Effector memory CD4-positive, alpha-beta T cell (primary cell): Measurements from ENCODE around the gene PCSK2.

ENCODE experiments used
- DNase-seq, 3 donors: peaks; one replicate each; pipeline ENCODE4 v3.0.0-alpha.2; 2020
- H3K27ac ChIP-seq: 2 replicates; pipeline ENCODE4 v1.7.0; 2013; ENCODE audit warnings: mild to moderate bottlenecking, low read length, moderate library complexity; ENCODE audit not compliant: insufficient read depth, poor library complexity, severe bottlenecking
- H3K27me3 ChIP-seq: replicated peaks from 2 replicates; pipeline ENCODE4 v1.7.0; 2013; ENCODE audit warnings: mild to moderate bottlenecking, low read length; ENCODE audit not compliant: insufficient read depth, control insufficient read depth, poor library complexity, severe bottlenecking
- H3K36me3 ChIP-seq: 2 replicates; pipeline ENCODE4 v1.7.0; 2013; ENCODE audit warnings: mild to moderate bottlenecking, low read length, moderate library complexity; ENCODE audit not compliant: control insufficient read depth, insufficient read depth
- H3K4me1 ChIP-seq: 2 replicates; pipeline ENCODE4 v1.7.0; 2013; ENCODE audit warnings: low read length, mild to moderate bottlenecking; ENCODE audit not compliant: control insufficient read depth, insufficient read depth, poor library complexity, severe bottlenecking
- H3K4me3 ChIP-seq: 2 replicates; pipeline ENCODE4 v1.7.0; 2013; ENCODE audit warnings: low read length, low read depth, mild to moderate bottlenecking; ENCODE audit not compliant: insufficient read depth, poor library complexity, severe bottlenecking
- H3K9me3 ChIP-seq: 2 replicates; pipeline ENCODE4 v1.7.0; 2013; ENCODE audit warnings: mild to moderate bottlenecking, low read length, moderate library complexity; ENCODE audit not compliant: control insufficient read depth

PCSK2 gene

GRCh38 chr20:17357238-17357637 lies 130.4 kb downstream of the PCSK2 start:
- Histone ChIP-seq H3K36me3 (no peaks in the 10 kb centered on the region), H3K27me3 (no peaks in the 10 kb centered on the region), H3K4me3 (no peak overlapping the region), H3K27ac (no peak overlapping the region), H3K9me3 (no peaks in the 10 kb centered on the region), H3K4me1 (no peaks in the 10 kb centered on the region)
- DNase-seq = no peak

DNA sequence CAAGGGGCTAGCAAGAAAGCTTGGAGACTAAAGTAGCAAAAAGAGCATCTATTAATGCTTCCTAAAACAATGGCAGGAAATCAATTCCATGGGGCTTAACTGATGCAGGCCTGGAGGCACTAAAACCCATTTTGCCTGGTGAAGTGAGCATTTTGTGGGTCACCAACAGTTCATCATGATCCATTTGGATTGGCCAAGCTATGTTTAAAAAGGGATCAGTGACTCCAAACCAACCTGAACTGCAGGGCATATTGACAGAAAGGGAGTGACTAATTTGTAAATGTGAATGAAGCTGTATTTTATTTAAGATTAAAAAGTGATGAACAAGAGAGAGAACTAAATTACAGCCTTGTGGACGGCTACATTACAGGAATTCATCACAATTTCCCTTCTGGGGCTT lies 132.0 kb downstream of the PCSK2 start:
- Histone ChIP-seq H3K27me3 (no peaks in the 10 kb centered on the region), H3K27ac (no peak overlapping the region), H3K4me3 (no peak overlapping the region), H3K36me3 (no peaks in the 10 kb centered on the region), H3K4me1 (no peaks in the 10 kb centered on the region), H3K9me3 (no peaks in the 10 kb centered on the region)
- no peak for DNase-seq

GRCh38 chr20:17364681-17365080 lies 137.8 kb downstream of the PCSK2 start:
- Histone ChIP-seq H3K27me3 (no peaks in the 10 kb centered on the region), H3K4me3 (no peak overlapping the region), H3K4me1 (no peaks in the 10 kb centered on the region), H3K9me3 (no peaks in the 10 kb centered on the region), H3K27ac (no peak overlapping the region), H3K36me3 (no peaks in the 10 kb centered on the region)
- DNase-seq = no peak

- no peak for DNase-seq
- no peaks in the 10 kb centered on the region for H3K4me1 ChIP-seq
- H3K27me3 ChIP-seq = no peaks in the 10 kb centered on the region
- H3K36me3 ChIP-seq = no peaks in the 10 kb centered on the region
- H3K4me3 ChIP-seq = no peak overlapping the region
- H3K27ac ChIP-seq = no peak overlapping the region
- H3K9me3 ChIP-seq = no peaks in the 10 kb centered on the region
Measured at GRCh38 chr20:17365831-17366230, 139.0 kb downstream of the PCSK2 start.

GRCh38 chr20:17369506-17369905 lies 142.7 kb downstream of the PCSK2 start:
- H3K4me1 ChIP-seq = no peaks in the 10 kb centered on the region
- DNase-seq = no peak
- H3K27me3 ChIP-seq = no peaks in the 10 kb centered on the region
- no peak overlapping the region for H3K4me3 ChIP-seq
- H3K9me3 ChIP-seq = no peaks in the 10 kb centered on the region
- H3K36me3 ChIP-seq = no peaks in the 10 kb centered on the region
- H3K27ac ChIP-seq = no peak overlapping the region

DNA sequence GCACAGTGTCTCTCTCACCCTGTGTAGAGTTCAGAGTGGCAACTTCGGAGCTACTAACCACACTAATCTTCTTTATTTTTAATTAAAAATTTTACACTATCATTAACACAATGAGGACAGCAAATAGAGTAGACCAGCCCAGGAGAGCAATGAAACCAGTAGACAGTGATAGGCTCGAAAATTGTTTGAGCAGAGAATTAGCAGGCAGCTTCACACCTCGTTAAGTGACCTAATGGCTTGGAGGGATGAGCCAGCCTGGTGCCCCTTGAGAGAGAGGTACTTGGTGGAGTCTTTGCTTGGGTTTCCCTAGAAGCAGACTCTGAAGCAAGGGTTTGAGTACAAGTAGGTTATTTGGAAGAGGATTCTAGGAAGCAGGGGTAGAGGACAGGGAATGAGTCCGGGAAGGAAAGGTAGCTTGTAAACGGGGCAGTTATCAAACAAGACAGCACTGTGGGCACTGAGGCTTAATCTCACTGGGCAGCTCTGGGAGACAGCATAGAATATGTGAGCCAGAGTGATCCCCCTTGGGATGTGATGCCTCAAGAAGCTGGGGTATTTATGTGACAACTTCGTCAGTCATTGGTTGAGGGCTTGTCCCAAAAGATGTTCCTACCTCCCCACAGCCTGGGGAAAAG lies 146.1 kb downstream of the PCSK2 start:
- Histone ChIP-seq H3K4me1 (no peaks in the 10 kb centered on the region), H3K27me3 (no peaks in the 10 kb centered on the region), H3K36me3 (no peaks in the 10 kb centered on the region), H3K9me3 (no peaks in the 10 kb centered on the region), H3K27ac (no peak overlapping the region), H3K4me3 (no peak overlapping the region)
- DNase-seq = no peak

DNA sequence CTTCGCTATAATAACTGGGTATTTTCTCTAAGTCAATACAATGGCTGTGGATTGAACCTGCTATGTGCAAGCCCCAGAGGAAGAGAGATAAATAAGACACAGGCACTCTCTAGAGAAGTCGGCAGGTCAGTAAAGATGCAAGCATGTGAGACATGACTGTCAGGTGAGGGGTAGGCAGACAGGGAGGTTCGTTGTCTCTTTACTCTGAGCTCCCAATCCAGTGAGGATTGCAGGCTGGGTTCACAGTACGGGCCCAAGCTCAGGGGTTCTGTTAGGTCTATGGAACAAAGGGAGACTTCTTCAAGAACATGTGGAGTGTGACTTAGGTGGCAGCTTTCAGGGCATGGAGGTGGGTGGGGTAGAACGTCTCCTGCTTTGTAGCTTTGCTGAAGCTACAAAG lies 147.2 kb downstream of the PCSK2 start:
- no peak overlapping the region for H3K4me3 ChIP-seq
- H3K36me3 ChIP-seq = no peaks in the 10 kb centered on the region
- no peaks in the 10 kb centered on the region for H3K27me3 ChIP-seq
- H3K4me1 ChIP-seq = no peaks in the 10 kb centered on the region
- DNase-seq = no peak
- H3K9me3 ChIP-seq = no peaks in the 10 kb centered on the region
- H3K27ac ChIP-seq = no peak overlapping the region

- DNase-seq = no peak
- Histone ChIP-seq H3K9me3 (no peaks in the 10 kb centered on the region), H3K4me1 (no peaks in the 10 kb centered on the region), H3K36me3 (no peaks in the 10 kb centered on the region), H3K27me3 (no peaks in the 10 kb centered on the region), H3K4me3 (no peak overlapping the region), H3K27ac (no peak overlapping the region)
Measured at GRCh38 chr20:17376031-17376430, 149.2 kb downstream of the PCSK2 start.

- Histone ChIP-seq H3K36me3 (no peaks in the 10 kb centered on the region), H3K4me1 (no peaks in the 10 kb centered on the region)
- DNase-seq = no peak
Measured at GRCh38 chr20:17377231-17377630, 150.4 kb downstream of the PCSK2 start.

DNA sequence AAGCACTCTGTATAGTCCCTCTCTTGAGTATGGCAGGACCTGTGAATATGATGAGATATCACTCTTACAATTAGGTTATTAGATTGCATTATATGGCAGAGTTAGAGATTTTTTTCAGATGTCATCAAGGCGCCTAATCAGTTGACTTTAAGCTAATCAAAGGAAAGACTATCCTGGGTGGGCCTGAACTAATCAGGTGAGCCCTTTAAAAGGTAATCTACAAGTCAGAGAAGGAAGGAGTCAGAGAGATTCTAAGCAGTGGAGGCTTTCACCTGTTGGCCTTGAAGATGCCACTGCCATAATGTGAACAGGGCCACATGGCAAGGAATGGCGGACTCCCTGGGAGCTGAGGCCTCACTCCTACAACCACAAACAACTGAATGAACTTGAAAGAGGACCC lies 152.8 kb downstream of the PCSK2 start:
- DNase-seq = no peak
- Histone ChIP-seq H3K27me3 (no peaks in the 10 kb centered on the region), H3K4me1 (no peaks in the 10 kb centered on the region), H3K27ac (no peak overlapping the region), H3K36me3 (no peaks in the 10 kb centered on the region), H3K9me3 (no peaks in the 10 kb centered on the region), H3K4me3 (no peak overlapping the region)

More at GRCh38 chr20:17377231-17377630, 150.4 kb downstream of the PCSK2 start:
- no peak overlapping the region for H3K4me3 ChIP-seq
- no peaks in the 10 kb centered on the region for H3K9me3 ChIP-seq
- H3K27ac ChIP-seq = no peak overlapping the region
- no peaks in the 10 kb centered on the region for H3K27me3 ChIP-seq
